ENCODE measurements around the gene SSC5D. TPM values are rescaled to one million over a fixed set of nuclear protein-coding genes. Genes with fewer than 3 reads are reported as not detected.

SSC5D gene
- total and polyA plus RNA-seq, 2 experiments from 2014 or later: 10.0 to 12.6 TPM

- H2AFZ ChIP-seq: no peak overlapping the region
- in situ Hi-C loops (cut with MboI): no loop called here
- no peaks in the 10 kb centered on the region for H3K36me3 ChIP-seq (ENCODE audit: low read depth)
- DNase-seq: peak; percentile 83
- no peak overlapping the region for H3K9ac ChIP-seq
- H3K4me3 ChIP-seq: no peak overlapping the region
- no peaks in the 10 kb centered on the region for H3K79me2 ChIP-seq (ENCODE audit: insufficient read depth)
- H3K4me1 ChIP-seq (ENCODE audit: insufficient read depth): no peaks in the 10 kb centered on the region; the same call in 1 of the 2 replicates
- no peak for TF ChIP-seq EZH2phosphoT487 (IDR thresholded peaks at IDR 0.05; ENCODE audit: insufficient read depth, low read depth)
- TF ChIP-seq EZH2 (IDR thresholded peaks at IDR 0.05; ENCODE audit: insufficient read depth, poor library complexity, severe bottlenecking): no peak
- no peak overlapping the region for H3K4me2 ChIP-seq (ENCODE audit: unreplicated experiment)
- peaks cover 20% of the 10 kb centered on the region; the same call in 1 of the 2 replicates for H3F3A ChIP-seq (ENCODE audit: insufficient read depth)
- WGBS, 2 experiments (ENCODE audit: low coverage in 1 of 2, low lambda C conversion rate in 2 of 2, missing lambda C conversion rate in 2 of 2): 16 to 17% methylated on average over 33 to 35 of the region's 35 CpGs
- H4K20me1 ChIP-seq (ENCODE audit: insufficient read depth): no peaks in the 10 kb centered on the region
- no peaks in the 10 kb centered on the region for H3K27me3 ChIP-seq (replicated peaks; ENCODE audit: insufficient read depth)
- H3K9me2 ChIP-seq (ENCODE audit: insufficient read depth): no peaks in the 10 kb centered on the region
- no peak overlapping the region for H3K27ac ChIP-seq
- no peaks in the 10 kb centered on the region for H3K9me3 ChIP-seq (ENCODE audit: low read depth)
Measured at GRCh38 chr19:55526216-55527196, 38.3 kb downstream of the SSC5D start.

DNA sequence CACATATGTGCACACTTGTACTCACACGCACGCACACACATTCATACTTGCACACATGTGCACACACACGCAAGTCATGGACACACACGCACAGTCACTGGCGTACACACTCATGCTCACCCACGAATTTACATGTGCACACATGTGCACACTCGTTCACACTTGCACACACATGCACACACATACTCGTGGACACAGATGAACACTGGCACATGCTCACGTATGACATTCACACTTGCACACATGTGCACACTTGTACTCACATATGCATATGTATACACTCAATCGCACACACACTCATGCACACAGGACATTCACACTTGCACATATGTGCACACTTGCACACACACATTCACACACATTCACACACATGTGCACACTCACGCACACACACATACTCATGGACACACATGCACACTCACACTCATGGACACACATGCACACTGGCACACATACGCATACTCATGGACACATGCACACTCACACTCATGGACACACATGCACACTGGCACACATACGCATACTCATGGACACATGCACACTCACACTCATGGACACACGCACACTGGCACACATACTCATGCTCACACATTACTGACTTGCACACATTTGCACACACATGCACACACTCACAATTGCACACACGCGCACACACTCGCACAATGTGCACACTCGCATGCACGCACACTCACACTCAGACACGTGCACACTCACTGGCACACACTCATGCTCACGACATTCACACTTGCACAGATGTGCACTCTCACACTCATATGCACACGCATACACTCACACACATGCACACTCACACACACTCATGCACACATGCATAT, 39.2 kb downstream of the SSC5D start:
- no peaks in the 10 kb centered on the region for H4K20me1 ChIP-seq (ENCODE audit: insufficient read depth)
- H3K79me2 ChIP-seq (ENCODE audit: insufficient read depth): no peaks in the 10 kb centered on the region
- peaks cover 20% of the 10 kb centered on the region; the same call in 1 of the 2 replicates for H3F3A ChIP-seq (ENCODE audit: insufficient read depth)
- no peak overlapping the region for H2AFZ ChIP-seq
- H3K4me3 ChIP-seq: no peak overlapping the region
- H3K9me3 ChIP-seq (ENCODE audit: low read depth): no peaks in the 10 kb centered on the region
- no peak overlapping the region for H3K4me2 ChIP-seq (ENCODE audit: unreplicated experiment)
- no peak overlapping the region for H3K27ac ChIP-seq
- no peaks in the 10 kb centered on the region for H3K9me2 ChIP-seq (ENCODE audit: insufficient read depth)
- in situ Hi-C loops (cut with MboI): no loop called here
- no peak for TF ChIP-seq EZH2phosphoT487 (IDR thresholded peaks at IDR 0.05; ENCODE audit: insufficient read depth, low read depth)
- no peak for TF ChIP-seq EZH2 (IDR thresholded peaks at IDR 0.05; ENCODE audit: insufficient read depth, poor library complexity, severe bottlenecking)
- no peaks in the 10 kb centered on the region for H3K27me3 ChIP-seq (replicated peaks; ENCODE audit: insufficient read depth)
- no peak for DNase-seq
- WGBS, 2 experiments (ENCODE audit: low coverage in 1 of 2, low lambda C conversion rate in 2 of 2, missing lambda C conversion rate in 2 of 2): 68 to 71% methylated on average over 21 to 22 of the region's 22 CpGs
- no peak overlapping the region for H3K9ac ChIP-seq
- no peaks in the 10 kb centered on the region for H3K36me3 ChIP-seq (ENCODE audit: low read depth)
- no peaks in the 10 kb centered on the region; the same call in 1 of the 2 replicates for H3K4me1 ChIP-seq (ENCODE audit: insufficient read depth)

GRCh38 chr19:55528030-55528803, 40.0 kb downstream of the SSC5D start:
- Histone ChIP-seq H3F3A (ENCODE audit: insufficient read depth) (peaks cover 20% of the 10 kb centered on the region; the same call in 1 of the 2 replicates), H3K27ac (no peak overlapping the region), H3K4me1 (ENCODE audit: insufficient read depth) (no peaks in the 10 kb centered on the region; the same call in 1 of the 2 replicates), H2AFZ (no peak overlapping the region), H3K36me3 (ENCODE audit: low read depth) (no peaks in the 10 kb centered on the region), H3K4me3 (no peak overlapping the region), H3K4me2 (ENCODE audit: unreplicated experiment) (no peak overlapping the region), H4K20me1 (ENCODE audit: insufficient read depth) (no peaks in the 10 kb centered on the region), H3K27me3 (replicated peaks; ENCODE audit: insufficient read depth) (no peaks in the 10 kb centered on the region), H3K9ac (no peak overlapping the region), H3K9me2 (ENCODE audit: insufficient read depth) (no peaks in the 10 kb centered on the region), H3K79me2 (ENCODE audit: insufficient read depth) (no peaks in the 10 kb centered on the region), H3K9me3 (ENCODE audit: low read depth) (no peaks in the 10 kb centered on the region)
- DNase-seq: peak; percentile 40
- WGBS, 2 experiments (ENCODE audit: low coverage in 1 of 2, low lambda C conversion rate in 2 of 2, missing lambda C conversion rate in 2 of 2): 12 to 13% methylated on average over 11 to 15 of the region's 15 CpGs
- in situ Hi-C loops (cut with MboI): no loop called here
- no peak for TF ChIP-seq EZH2phosphoT487 (IDR thresholded peaks at IDR 0.05; ENCODE audit: insufficient read depth, low read depth)
- no peak for TF ChIP-seq EZH2 (IDR thresholded peaks at IDR 0.05; ENCODE audit: insufficient read depth, poor library complexity, severe bottlenecking)

All from GM23248 (cell line).